ENCODE measurements around the gene LRBA.

- no peak for TF ChIP-seq MAX (IDR thresholded peaks at IDR 0.05)
- TF ChIP-seq CTCF (IDR thresholded peaks at IDR 0.05; ENCODE audit: low read depth, low read length, missing input control) = no peak
- no peak for TF ChIP-seq REST (IDR thresholded peaks at IDR 0.05)
These were observed 65.1 kb downstream of the LRBA start for GRCh38 chr4:150949943-150950342.

Data from liver (tissue), 2 donors.